HG02943 (cell line): ENCODE results near the gene KCNIP3.
"Not testable (repeated sequence)": the region's sequence is repeated elsewhere in the genome, so short reads cannot be mapped to it uniquely, and the experiment has no call there.

Experiments used
- ATAC-seq: cut with Tn5 transposase; IDR thresholded peaks from one replicate; pipeline ENCODE4 v1.9.1; 2021; ENCODE audit warnings: mild to moderate bottlenecking, low read depth, moderate library complexity; ENCODE audit not compliant: unreplicated experiment

The KCNIP3 gene

DNA sequence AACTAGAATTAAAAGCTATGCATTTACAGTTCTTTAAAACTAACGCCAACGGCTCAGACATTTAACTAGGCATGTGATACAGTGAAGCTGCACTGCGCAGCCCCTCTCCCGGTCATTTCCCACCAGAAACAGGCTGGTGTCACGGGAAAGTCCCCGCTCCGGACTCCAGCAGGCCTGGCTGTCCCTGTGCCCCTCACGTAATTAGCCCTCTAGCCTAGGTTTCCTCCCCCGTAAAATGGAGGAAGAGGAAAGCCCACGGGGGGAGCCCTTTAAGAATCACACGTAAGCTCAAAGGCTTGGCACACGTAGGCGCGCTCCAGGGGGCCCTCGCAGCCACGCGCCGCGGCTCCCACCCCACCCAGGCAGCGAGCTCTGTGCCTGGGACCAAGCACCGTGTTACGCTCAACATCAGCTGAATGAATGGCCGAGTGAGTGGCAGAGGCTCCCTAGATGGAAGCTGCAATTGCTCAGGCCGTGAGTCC is 48.0 kb downstream of the KCNIP3 start:
- ATAC-seq, result no peak

DNA sequence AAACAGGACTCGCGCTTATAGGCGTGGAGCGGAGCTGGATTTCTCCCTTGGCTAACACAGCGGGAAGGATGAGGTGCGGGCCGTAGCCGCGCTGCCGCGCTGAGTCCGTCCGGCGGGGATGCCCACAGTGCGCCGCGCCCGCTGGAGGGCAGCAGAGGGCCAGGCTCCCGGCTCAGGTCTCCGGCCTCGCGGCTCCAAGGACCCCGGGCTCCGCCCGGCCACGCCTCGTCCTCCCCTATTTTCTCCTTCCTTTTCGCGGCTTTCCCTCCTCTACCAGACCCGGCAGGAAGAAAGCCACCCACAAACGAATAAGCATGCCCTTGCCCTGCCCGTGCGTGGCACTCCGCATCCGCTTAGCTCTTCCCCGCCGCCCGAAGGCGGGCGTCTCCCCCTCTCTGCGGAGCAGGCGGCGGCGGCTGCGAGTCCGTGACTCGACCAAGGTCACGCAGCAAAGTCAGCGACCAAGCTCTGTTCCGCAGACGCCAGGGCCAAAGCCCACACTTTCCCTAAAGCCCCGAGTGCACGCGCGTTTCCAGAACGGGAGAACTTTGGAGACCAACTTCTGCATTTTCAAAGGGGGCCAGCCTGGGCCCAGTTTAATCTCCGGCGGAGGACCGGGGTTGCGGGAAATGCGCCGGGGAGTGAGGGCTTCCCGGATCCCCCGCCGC is 48.5 kb downstream of the KCNIP3 start:
- ATAC-seq, result no peak

- ATAC-seq, result no peak
These were observed 49.1 kb downstream of the KCNIP3 start for GRCh38 chr2:95346231-95346737.

GRCh38 chr2:95346738-95347671 is 49.9 kb downstream of the KCNIP3 start:
- no peak for ATAC-seq

DNA sequence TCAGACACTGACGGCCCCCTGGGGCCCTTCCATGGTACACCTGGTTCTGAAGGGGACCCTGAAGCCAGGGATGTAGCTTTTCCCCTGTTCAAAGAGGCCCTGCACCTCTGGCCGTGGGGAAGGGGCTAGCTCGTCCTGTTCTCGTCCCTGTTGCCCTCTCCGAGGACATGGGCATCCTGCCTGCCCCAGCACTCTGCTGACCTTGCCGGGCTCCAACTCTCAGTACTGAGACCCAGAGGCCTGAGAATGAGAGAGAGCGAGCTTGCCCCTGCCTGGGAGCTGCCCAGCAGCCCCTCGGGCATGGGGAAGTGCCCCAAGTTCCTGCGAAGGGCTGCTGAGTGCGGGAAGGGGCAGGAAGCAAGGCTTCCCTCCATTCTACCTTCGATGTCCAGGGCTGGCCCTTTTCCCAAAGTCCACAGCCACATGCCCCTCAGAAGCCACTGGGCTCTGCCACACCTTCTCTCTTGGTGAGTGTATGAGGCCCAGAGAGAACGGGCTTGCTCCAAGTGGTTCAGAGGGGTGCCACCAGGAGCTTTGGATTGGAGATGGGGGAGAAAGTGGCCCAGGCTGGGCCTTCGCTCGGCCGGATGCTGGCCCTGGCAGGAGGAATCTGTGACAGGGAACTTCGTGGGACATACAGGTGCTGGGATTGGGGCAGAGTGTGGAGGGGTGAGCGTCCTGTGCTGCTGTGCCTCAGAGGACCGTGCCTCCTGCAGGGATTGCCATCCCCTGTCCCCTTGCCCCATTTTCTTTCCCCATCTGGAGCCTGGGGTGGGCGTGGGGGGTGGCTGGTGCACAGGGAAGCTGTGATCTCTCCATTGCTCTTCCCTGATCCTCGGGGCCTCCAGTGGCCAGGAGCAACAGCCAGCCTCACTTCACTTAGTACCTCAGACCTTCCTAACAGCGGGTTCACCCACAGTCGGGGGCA is 50.8 kb downstream of the KCNIP3 start:
- ATAC-seq, result no peak

DNA sequence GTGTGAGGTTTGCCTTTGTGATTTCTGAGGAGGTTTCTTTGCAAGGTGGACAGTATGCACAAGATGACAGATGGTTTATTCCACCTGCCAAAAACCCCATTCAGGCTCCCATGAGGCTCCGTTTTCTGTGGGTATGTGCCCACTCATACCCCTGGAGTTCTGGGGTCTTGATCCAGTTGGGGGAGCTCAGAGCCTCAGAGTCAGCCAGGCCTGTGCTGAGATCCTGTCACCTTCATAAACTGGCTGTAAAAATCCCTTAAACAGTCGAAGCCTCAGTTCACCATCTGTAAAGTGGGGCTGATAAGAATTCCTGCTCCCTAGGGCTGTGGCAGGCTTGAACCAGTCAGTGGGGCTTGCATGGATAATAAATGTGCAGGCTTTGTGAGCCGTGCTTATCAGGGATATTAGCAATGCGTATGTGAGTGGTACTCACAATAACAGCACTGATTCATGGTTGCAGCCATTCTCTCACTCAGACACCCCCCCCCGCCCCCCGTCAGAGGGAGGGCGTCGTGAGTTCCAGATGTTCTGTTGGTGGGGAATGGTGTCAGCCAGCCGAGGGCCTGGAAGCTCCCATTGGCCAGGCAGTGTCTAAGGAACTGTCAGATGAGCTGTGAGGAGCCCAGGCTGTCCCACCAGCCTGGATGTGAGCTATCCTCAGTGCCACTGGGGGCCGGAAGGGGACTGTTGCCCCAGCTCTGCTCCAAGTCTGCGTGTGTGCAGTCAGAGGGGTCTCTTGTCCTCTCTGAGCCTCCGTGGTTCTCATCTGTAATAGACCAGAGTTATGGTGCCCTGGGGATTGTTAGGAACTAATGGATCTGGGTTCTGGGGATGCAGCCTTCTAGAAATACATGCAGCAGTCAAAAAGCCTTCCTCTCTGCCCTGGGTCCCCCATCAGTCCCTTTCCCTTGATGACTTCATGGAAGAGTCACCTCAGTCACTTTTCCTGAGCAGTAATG is 51.7 kb downstream of the KCNIP3 start:
- ATAC-seq, result no peak

DNA sequence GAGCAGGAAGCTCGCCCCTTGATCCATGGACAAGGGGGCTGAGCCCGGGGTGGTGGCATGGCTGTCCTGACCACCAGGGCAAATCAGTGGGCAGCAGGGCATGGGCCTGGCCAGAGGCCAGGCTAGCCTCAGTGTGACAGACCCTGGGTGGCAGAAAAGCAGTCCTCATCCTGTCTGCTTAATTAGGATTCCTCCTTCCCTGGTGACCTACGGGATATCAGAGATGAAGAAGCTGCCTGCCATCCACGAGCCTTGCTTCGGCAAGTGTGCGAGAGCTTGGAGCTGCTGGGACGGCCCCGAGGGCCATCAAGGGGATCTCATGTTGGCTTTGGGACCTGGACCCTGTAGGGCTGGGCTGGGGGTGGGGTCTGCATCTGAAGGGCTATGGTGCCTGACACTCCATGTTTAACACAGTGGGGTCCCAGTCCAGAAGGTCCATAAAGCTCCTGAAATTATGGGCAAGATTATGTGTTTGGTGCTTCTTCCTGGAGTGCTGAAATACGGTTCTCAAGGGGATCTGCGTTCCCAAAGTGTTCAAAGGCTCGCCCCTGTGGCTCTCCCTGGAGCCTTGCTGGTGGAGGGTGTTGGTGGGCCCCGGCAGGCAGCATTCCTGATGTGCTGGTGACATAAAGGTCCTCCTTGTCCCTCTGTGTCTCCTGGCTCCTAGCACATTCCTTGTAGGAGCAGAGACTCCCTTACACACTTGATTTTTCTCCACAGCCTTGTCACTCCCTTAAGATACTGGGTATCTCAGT is 52.6 kb downstream of the KCNIP3 start:
- no peak for ATAC-seq

DNA sequence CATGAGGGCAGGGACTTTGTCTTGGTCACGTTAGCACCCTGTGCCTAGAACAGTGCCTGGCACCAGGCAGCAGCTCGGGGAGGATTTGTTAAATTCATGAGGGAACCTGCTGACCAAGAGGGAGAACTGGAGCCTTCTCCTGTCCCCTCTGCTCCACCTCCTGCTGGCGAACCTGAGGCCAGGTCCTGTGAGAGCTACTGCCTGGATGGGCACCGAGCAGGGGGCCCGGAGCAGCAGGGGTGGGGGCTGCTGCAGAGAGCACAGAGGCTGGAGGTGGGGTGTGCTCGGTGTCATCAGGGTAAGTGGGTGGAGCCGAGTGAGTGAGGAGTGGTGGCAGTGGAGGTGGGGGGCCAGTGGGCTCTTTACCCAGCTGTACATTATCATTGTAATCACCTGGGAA is 53.2 kb downstream of the KCNIP3 start:
- ATAC-seq, result no peak

GRCh38 chr2:95350774-95351597 is 53.8 kb downstream of the KCNIP3 start:
- ATAC-seq, result no peak

DNA sequence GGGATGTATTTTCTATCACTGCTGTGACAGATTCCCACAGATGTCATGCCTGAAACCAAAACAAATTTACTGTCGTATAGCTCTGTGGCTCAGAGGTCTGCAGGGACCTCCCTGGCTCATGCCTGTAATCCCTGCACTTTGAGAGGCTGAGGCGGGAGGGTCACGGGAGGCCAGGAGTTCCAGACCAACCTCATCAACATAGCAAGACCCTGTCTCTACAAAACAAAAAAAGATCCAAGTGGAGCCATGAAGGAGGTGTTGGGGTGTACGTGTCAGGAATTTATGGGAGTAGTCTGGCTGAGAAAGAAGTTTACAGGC is 54.4 kb downstream of the KCNIP3 start:
- no peak for ATAC-seq

DNA sequence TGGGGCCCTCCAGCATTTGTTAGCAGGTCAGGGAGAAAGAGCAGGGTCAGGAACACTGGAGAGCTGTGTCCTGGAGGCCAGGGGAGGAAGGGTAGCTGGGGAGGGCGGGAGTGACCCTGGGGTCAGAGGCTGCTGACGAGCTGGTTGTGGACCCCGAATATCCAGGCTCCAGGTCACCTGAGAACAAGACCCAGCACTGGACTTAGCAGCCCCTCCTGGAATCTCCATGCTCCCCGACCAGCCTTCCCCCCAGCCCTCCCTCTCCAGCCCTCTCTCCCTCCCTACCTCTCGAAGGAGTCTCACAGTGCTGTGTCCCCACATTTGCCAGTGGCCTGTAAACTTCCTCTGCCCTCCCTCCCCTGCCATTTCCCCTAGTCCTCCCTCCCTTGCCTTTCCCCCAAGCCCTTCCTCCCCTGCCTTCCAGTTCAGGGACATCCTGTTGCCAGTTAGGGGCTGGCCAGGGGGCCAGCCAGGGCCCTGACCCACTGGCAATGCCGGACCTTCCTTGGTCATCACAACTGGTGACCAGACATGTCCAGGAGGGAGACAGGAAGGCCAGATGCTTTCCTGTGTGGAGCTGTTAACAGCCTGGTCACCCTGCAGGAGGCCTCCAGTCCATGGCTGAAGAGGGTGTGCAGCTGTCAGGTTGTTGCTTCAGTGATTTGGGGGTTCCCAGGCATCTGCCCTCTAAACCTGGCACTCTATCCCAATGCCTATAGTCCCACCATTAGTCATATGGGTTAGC is 55.3 kb downstream of the KCNIP3 start:
- no peak for ATAC-seq

- ATAC-seq, result no peak
These were observed 56.0 kb downstream of the KCNIP3 start for GRCh38 chr2:95353055-95353575.

GRCh38 chr2:95353613-95354468 is 56.7 kb downstream of the KCNIP3 start:
- ATAC-seq, result no peak

DNA sequence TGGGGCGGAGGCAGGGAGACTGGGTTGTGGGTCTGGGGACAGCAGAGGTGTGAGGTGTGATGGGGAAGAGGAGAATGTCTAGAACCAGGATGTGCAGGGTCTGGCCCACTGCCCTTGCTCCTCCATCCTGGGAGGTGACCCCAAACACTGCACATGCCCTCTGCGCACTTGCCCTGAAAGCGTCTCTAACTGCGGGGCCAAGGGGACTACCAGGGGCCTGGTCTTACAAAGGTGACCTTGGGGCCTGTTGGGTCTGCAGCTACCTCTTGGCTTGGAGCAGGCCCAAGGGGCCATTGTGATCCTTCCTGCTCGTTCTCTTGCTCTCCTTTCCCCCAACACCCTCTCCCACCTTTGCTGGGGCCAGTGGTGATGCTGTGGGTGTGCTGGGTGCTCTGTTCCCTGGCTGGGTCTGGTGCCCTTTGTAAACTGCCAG is 57.3 kb downstream of the KCNIP3 start:
- ATAC-seq, result no peak

- no peak for ATAC-seq
These were observed 57.8 kb downstream of the KCNIP3 start for GRCh38 chr2:95354925-95355324.

DNA sequence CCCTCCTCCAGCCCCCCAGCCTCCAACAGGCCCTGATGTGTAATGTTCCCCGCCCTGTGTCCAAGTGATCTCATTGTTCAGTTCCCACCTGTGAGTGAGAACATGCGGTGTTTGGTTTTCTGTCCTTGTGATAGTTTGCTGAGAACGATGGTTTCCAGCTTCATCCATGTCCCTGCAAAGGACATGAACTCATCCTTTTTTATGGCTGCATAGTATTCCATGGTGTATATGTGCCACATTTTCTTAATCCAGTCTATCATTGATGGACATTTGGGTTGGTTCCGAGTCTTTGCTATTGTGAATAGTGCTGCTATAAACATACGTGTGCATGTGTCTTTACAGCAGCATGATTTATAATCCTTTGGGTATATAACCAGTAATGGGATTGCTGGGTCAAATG is 58.3 kb downstream of the KCNIP3 start:
- ATAC-seq, result not testable (repeated sequence)
